Stimulated activated naive CD8-positive, alpha-beta T cell treated with anti-CD3 and anti-CD28 coated beads, Interleukin-15, Interleukin-2, amounts not matched to agents 100 ng/mL and 50 ng/mL, for 24 hours (primary cell): ENCODE results near the gene EXOSC9.

Experiments
- H3K27ac Mint-ChIP-seq: one replicate; pipeline ENCODE4 v1.8.0; 2021; ENCODE audit warnings: mild to moderate bottlenecking, mixed read lengths
- H3K27me3 Mint-ChIP-seq: one replicate; pipeline ENCODE4 v1.8.0; 2021; ENCODE audit warnings: mixed read lengths
- H3K36me3 Mint-ChIP-seq: one replicate; pipeline ENCODE4 v1.8.0; 2021; ENCODE audit warnings: low read depth, mixed read lengths
- H3K4me1 Mint-ChIP-seq: one replicate; pipeline ENCODE4 v1.8.0; 2021; ENCODE audit warnings: low read depth, mixed read lengths
- H3K4me3 Mint-ChIP-seq: one replicate; pipeline ENCODE4 v1.8.0; 2021; ENCODE audit warnings: mild to moderate bottlenecking, mixed read lengths
- H3K9me3 Mint-ChIP-seq: one replicate; pipeline ENCODE4 v1.8.0; 2021; ENCODE audit warnings: mixed read lengths

The EXOSC9 gene

DNA sequence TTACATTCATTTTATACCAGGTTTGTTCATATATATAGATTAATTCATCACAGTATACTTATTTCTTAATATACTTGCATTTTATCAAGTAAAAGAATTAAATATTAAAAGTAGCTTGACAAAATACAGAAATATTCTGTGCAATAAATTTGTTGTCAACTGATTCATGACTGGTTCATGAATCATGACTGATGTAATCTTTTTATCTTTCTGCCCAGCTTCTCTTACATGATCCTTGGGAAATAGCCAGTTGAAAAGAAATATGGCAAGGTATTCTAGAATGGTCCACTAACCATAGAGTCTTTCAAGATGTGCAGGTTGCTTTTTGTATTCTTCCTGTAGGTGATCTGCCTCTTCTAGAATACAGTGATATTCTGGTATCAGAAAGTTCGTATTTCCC is 26.7 kb downstream of the EXOSC9 start:
- Mint-ChIP-seq H3K36me3 (peaks cover under 1% of the 10 kb centered on the region), H3K27me3 (no peaks in the 10 kb centered on the region), H3K4me3 (no peak overlapping the region), H3K9me3 (no peaks in the 10 kb centered on the region), H3K27ac (no peak overlapping the region), H3K4me1 (peaks cover 9% of the 10 kb centered on the region)

DNA sequence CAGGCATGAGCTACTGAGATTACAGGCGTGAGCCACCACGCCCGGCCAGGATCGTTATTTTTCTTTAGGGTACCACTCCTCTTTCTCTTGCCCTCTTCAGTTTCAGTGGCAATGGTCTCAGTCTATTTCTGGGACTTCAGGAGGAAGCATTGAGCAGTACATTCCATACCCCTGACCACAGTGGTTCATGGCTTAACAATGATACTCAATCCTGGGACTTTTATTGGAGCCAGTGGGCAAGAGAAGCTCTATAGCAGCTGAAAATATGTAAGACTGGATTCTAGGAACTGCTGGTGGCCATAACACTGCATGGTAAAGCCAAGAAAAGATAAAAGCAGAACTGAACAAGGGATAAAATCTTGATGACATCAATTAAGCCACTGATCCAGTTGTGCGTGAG is 28.4 kb downstream of the EXOSC9 start:
- Mint-ChIP-seq H3K9me3 (no peaks in the 10 kb centered on the region), H3K4me3 (no peak overlapping the region), H3K36me3 (no peaks in the 10 kb centered on the region), H3K27me3 (no peaks in the 10 kb centered on the region), H3K4me1 (peaks cover under 1% of the 10 kb centered on the region), H3K27ac (no peak overlapping the region)

DNA sequence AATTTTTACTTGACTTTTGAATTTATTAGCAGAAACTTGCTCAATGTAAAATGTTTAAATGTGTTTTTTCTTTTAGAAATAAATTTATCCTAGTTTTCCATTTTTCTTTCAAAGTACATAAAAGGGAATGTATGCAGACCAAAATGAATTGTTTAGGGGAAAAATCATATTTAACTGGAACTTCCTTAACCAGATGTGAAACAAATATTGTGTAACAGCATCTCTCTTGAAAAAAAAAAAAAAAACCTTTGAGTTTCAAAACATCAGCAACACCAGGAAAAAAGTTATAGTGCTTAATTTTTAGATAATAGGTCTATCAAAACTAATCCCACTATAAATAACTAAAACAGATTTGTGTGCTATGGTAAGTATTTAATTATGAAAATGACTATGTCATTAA is 37.0 kb downstream of the EXOSC9 start:
- Mint-ChIP-seq H3K4me1 (no peaks in the 10 kb centered on the region), H3K27ac (no peak overlapping the region)

GRCh38 chr4:121842862-121843261 is 41.7 kb downstream of the EXOSC9 start:
- no peak overlapping the region for H3K27ac Mint-ChIP-seq
- no peaks in the 10 kb centered on the region for H3K27me3 Mint-ChIP-seq
- no peaks in the 10 kb centered on the region for H3K9me3 Mint-ChIP-seq
- H3K4me3 Mint-ChIP-seq = no peak overlapping the region
- peaks cover 47% of the 10 kb centered on the region for H3K36me3 Mint-ChIP-seq
- no peaks in the 10 kb centered on the region for H3K4me1 Mint-ChIP-seq

More for the DNA sequence above, 37.0 kb downstream of the EXOSC9 start:
- Mint-ChIP-seq H3K4me3 (no peak overlapping the region), H3K27me3 (no peaks in the 10 kb centered on the region), H3K9me3 (no peaks in the 10 kb centered on the region), H3K36me3 (peaks cover 37% of the 10 kb centered on the region)

- Mint-ChIP-seq H3K27me3 (no peaks in the 10 kb centered on the region), H3K27ac (no peak overlapping the region), H3K4me3 (no peak overlapping the region), H3K4me1 (no peaks in the 10 kb centered on the region), H3K36me3 (peaks cover 35% of the 10 kb centered on the region), H3K9me3 (no peaks in the 10 kb centered on the region)
Measured at GRCh38 chr4:121846662-121847061, 45.5 kb downstream of the EXOSC9 start.

GRCh38 chr4:121851354-121851753 is 50.2 kb downstream of the EXOSC9 start:
- Mint-ChIP-seq H3K9me3 (no peaks in the 10 kb centered on the region), H3K27me3 (no peaks in the 10 kb centered on the region), H3K27ac (no peak overlapping the region), H3K36me3 (peaks cover 20% of the 10 kb centered on the region), H3K4me1 (no peaks in the 10 kb centered on the region), H3K4me3 (no peak overlapping the region)

- Mint-ChIP-seq H3K27me3 (no peaks in the 10 kb centered on the region), H3K27ac (no peak overlapping the region)
Measured at GRCh38 chr4:121860121-121860520, 59.0 kb downstream of the EXOSC9 start.

DNA sequence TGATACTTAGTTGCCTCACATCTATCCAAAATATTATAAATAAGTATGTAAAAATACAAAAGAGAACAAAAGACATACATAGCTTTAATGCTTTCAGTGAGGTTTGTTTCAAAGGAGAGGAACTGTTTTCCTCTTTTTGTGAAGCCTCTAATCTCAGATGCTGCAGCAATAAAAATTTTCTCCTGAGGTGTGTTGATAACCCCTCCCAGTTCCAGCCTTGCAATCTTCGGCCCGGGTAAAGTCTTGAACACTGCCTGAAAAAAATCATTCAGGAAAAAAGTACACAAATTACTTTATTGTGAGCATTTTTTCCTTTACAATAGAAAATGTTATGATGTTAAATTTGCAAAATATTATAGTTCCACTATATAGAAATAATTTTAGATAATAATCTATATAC is 60.3 kb downstream of the EXOSC9 start:
- no peak overlapping the region for H3K27ac Mint-ChIP-seq
- H3K36me3 Mint-ChIP-seq = peaks cover 35% of the 10 kb centered on the region
- no peak overlapping the region for H3K4me3 Mint-ChIP-seq
- no peaks in the 10 kb centered on the region for H3K9me3 Mint-ChIP-seq
- H3K4me1 Mint-ChIP-seq = peaks cover 17% of the 10 kb centered on the region
- no peaks in the 10 kb centered on the region for H3K27me3 Mint-ChIP-seq

More at GRCh38 chr4:121860121-121860520, 59.0 kb downstream of the EXOSC9 start:
- Mint-ChIP-seq H3K9me3 (no peaks in the 10 kb centered on the region), H3K4me1 (peaks cover 11% of the 10 kb centered on the region), H3K4me3 (no peak overlapping the region), H3K36me3 (peaks cover 25% of the 10 kb centered on the region)

- no peaks in the 10 kb centered on the region for H3K27me3 Mint-ChIP-seq
- H3K36me3 Mint-ChIP-seq = peaks cover 37% of the 10 kb centered on the region
- no peaks in the 10 kb centered on the region for H3K9me3 Mint-ChIP-seq
- H3K4me1 Mint-ChIP-seq = peaks cover 20% of the 10 kb centered on the region
- H3K27ac Mint-ChIP-seq = no peak overlapping the region
- H3K4me3 Mint-ChIP-seq = no peak overlapping the region
Measured at GRCh38 chr4:121863799-121864198, 62.7 kb downstream of the EXOSC9 start.
